IPS-NIHi7 (cell line): ENCODE data around the gene BABAM2.
"Not testable (repeated sequence)": the region's sequence is repeated elsewhere in the genome, so short reads cannot be mapped to it uniquely, and the experiment has no call there.

Experiments used
- DNase-seq: peaks from one replicate; pipeline ENCODE4 v3.0.0; 2012; ENCODE audit warnings: mixed read lengths; ENCODE audit errors: extremely low spot score

BABAM2 gene

GRCh38 chr2:27942612-27943547, 52.4 kb downstream of the BABAM2 start:
- peak; percentile 11 for DNase-seq

DNA sequence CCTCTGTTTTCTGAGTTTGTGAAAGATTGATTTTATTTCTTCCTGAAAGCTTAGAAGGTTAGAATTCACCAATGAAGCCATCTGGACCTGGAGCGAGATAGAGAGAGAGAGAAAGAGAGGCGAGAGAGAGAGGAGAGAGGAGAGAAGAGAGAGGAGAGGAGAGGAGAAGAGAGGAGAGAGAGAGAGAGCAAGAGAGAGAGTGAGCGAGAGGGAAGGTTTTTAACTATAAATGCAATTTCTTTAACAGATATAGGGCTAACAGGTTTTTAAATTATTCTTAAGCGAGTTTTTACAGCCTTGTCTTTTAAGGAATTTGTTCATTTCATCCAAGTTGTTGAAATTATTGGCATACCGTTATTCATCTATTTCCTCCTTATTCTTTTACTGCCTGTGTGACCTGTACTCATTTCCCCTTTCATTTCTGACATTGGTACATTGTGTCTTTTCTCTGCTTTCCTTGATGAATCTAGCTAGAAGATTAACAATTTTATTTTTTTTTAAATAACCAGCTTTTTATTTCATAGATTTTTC, 56.1 kb downstream of the BABAM2 start:
- no peak for DNase-seq

DNA sequence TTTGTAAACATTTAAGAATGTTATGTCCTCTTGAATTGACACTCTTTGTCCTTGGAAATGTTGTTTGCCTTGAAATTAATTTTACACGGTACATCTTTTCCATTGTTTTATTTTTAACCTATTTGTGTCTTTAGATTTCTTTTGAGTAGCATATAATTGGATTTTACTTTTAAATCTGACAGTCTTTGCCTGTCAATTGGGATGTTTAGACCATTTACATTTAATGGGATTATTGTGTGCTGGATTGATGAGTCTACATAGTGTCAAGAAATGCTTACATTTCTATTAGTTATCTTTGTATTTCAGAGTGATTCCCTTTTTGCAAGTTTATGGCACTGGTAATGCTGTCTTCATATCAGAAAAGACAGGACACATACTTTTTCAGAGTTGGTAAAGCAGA, 61.5 kb downstream of the BABAM2 start:
- no peak for DNase-seq

- no peak for DNase-seq
Observed at GRCh38 chr2:27953077-27953476, 62.5 kb downstream of the BABAM2 start.

DNA sequence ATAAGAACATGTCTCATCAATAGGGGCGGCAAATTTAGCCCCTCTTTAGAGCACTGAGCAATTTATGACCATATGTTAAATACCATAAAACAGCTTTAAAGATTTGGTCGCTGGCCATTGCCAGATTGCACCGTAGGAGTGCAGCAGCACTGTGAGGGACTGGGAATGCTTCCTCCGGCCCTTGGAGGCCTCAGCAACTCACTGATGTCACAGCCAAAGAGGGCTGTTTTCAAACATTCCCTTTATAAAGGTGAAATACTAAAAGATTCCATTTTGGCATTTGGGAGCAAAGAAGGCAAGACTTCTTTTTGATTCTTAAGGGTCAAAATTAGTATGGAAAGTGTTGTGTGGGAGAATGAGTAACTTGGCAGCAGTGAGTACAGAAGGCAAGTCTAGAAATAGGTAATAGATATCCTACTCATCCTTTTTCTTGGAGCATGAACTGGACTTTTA, 63.7 kb downstream of the BABAM2 start:
- DNase-seq, result no peak

DNA sequence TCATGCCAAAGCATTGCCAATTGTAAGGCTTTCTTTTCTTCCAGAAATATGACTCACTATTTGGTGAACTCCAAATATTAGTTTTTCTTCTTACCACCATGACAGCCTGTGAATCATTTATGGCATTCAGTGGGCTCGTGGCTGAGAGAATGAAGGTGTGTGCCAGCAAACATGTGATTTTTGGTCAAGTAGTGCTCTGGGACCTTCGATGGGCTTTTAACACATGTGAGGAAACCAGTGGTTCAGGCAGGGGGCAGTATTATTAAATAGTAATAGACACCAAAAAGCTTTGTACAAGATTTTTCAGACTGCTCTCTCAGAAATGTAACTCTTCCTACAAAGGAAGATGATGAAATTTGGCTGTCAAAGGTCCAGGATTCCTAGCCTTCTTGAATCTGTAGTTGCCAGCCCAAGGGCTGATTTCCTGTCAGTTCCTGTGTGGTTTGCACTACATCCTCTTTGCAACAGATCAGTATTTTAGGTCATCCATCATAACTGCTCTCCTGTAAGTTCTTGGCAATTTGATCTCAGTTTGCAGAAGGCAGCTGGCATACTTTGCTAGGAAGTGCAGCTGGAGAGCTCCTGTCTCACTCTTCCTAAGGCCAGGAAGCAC, 64.3 kb downstream of the BABAM2 start:
- no peak for DNase-seq

GRCh38 chr2:27955384-27956161, 65.0 kb downstream of the BABAM2 start:
- DNase-seq, result no peak

GRCh38 chr2:27956888-27957287, 66.4 kb downstream of the BABAM2 start:
- no peak for DNase-seq

GRCh38 chr2:27958711-27959378, 68.3 kb downstream of the BABAM2 start:
- DNase-seq, result no peak

GRCh38 chr2:27959496-27959895, 69.0 kb downstream of the BABAM2 start:
- no peak for DNase-seq

GRCh38 chr2:27960237-27960912, 69.8 kb downstream of the BABAM2 start:
- DNase-seq, result no peak

DNA sequence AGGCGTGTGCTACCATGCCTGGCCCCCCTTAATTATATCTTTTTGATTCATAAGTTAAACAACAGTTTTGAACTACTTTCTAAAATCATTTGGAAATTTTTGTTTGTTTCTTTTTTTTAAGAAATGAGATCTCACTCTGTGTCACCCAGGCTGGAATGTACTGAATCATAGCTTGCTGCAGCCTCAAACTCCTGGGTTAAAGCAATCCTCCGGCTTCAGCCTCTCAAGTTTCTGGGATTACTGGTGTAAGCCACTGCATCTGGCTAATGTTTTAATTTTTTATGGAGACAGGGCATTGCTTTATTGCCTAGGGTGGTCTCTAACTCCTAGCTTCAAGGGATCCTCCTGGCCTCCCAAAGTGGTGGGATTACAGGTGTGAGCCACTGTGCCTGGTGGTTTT, 71.5 kb downstream of the BABAM2 start:
- DNase-seq, result no peak

DNA sequence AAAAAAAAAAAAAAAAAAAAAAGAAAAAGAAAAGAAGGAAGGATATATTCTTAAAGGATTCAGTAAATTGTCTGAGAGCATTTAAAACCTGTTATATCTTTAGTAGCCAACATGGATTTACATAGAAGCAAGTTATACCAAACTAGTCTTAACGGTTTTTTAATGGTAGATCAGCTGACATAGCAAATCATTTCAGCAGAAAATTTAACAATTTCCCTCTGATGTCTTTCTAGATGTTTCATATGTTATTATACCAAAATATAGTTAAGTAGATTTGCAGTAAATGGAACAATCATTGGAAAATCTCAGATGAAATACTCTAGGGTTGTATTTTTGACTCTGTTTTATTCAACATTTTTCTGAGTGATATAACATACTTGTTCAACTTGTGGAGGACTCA, 72.9 kb downstream of the BABAM2 start:
- DNase-seq, result no peak

- DNase-seq, result no peak
Observed at GRCh38 chr2:27964067-27964466, 73.5 kb downstream of the BABAM2 start.

GRCh38 chr2:27965841-27966240, 75.3 kb downstream of the BABAM2 start:
- no peak for DNase-seq

GRCh38 chr2:27966466-27966865, 75.9 kb downstream of the BABAM2 start:
- DNase-seq, result no peak

GRCh38 chr2:27967076-27967475, 76.5 kb downstream of the BABAM2 start:
- no peak for DNase-seq

GRCh38 chr2:27968045-27968444, 77.5 kb downstream of the BABAM2 start:
- not testable (repeated sequence) for DNase-seq

- not testable (repeated sequence) for DNase-seq
Observed at GRCh38 chr2:27968957-27969356, 78.4 kb downstream of the BABAM2 start.

- DNase-seq, result no peak
Observed at GRCh38 chr2:27972311-27972710, 81.8 kb downstream of the BABAM2 start.

GRCh38 chr2:27973592-27973991, 83.1 kb downstream of the BABAM2 start:
- DNase-seq, result no peak
